ENCODE measurements around the gene PPP2R1B.

The PPP2R1B gene

DNA sequence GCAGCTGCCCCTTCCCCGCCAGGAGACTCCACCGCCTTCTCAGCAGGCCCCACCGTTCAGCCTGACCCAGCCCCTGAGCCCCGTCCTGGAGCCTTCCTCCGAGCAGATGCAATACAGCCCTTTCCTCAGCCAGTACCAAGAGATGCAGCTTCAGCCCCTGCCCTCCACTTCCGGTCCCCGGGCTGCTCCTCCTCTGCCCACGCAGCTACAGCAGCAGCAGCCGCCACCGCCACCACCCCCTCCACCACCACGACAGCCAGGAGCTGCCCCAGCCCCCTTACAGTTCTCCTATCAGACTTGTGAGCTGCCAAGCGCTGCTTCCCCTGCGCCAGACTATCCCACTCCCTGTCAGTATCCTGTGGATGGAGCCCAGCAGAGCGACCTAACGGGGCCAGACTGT is 42.6 kb downstream of the PPP2R1B start:
- DNase-seq (ENCODE audit: low read depth in 1 of 2, low spot score in 1 of 2) = no peak
- TF ChIP-seq, protein P1, sequence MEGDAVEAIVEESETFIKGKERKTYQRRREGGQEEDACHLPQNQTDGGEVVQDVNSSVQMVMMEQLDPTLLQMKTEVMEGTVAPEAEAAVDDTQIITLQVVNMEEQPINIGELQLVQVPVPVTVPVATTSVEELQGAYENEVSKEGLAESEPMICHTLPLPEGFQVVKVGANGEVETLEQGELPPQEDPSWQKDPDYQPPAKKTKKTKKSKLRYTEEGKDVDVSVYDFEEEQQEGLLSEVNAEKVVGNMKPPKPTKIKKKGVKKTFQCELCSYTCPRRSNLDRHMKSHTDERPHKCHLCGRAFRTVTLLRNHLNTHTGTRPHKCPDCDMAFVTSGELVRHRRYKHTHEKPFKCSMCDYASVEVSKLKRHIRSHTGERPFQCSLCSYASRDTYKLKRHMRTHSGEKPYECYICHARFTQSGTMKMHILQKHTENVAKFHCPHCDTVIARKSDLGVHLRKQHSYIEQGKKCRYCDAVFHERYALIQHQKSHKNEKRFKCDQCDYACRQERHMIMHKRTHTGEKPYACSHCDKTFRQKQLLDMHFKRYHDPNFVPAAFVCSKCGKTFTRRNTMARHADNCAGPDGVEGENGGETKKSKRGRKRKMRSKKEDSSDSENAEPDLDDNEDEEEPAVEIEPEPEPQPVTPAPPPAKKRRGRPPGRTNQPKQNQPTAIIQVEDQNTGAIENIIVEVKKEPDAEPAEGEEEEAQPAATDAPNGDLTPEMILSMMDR (IDR thresholded peaks at IDR 0.05; ENCODE audit: insufficient read depth, low read length) = no peak
- TF ChIP-seq GABPA (IDR thresholded peaks at IDR 0.05; ENCODE audit: low read depth) = no peak
- TF ChIP-seq SPI1 (IDR thresholded peaks at IDR 0.05; ENCODE audit: borderline replicate concordance, low read depth) = no peak
- no peak for TF ChIP-seq POLR2AphosphoS5 (IDR thresholded peaks at IDR 0.05; ENCODE audit: low read depth)
- TF ChIP-seq, protein P2, sequence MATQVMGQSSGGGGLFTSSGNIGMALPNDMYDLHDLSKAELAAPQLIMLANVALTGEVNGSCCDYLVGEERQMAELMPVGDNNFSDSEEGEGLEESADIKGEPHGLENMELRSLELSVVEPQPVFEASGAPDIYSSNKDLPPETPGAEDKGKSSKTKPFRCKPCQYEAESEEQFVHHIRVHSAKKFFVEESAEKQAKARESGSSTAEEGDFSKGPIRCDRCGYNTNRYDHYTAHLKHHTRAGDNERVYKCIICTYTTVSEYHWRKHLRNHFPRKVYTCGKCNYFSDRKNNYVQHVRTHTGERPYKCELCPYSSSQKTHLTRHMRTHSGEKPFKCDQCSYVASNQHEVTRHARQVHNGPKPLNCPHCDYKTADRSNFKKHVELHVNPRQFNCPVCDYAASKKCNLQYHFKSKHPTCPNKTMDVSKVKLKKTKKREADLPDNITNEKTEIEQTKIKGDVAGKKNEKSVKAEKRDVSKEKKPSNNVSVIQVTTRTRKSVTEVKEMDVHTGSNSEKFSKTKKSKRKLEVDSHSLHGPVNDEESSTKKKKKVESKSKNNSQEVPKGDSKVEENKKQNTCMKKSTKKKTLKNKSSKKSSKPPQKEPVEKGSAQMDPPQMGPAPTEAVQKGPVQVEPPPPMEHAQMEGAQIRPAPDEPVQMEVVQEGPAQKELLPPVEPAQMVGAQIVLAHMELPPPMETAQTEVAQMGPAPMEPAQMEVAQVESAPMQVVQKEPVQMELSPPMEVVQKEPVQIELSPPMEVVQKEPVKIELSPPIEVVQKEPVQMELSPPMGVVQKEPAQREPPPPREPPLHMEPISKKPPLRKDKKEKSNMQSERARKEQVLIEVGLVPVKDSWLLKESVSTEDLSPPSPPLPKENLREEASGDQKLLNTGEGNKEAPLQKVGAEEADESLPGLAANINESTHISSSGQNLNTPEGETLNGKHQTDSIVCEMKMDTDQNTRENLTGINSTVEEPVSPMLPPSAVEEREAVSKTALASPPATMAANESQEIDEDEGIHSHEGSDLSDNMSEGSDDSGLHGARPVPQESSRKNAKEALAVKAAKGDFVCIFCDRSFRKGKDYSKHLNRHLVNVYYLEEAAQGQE (IDR thresholded peaks at IDR 0.05; ENCODE audit: insufficient replicate concordance, low read depth) = no peak
- no peak overlapping the region for H3K27ac ChIP-seq (replicated peaks)
- H3K27me3 ChIP-seq (ENCODE audit: insufficient read depth, poor library complexity, severe bottlenecking) = no peaks in the 10 kb centered on the region
- no peak overlapping the region for H3K4me3 ChIP-seq (replicated peaks; ENCODE audit: insufficient read depth, low read length)

DNA sequence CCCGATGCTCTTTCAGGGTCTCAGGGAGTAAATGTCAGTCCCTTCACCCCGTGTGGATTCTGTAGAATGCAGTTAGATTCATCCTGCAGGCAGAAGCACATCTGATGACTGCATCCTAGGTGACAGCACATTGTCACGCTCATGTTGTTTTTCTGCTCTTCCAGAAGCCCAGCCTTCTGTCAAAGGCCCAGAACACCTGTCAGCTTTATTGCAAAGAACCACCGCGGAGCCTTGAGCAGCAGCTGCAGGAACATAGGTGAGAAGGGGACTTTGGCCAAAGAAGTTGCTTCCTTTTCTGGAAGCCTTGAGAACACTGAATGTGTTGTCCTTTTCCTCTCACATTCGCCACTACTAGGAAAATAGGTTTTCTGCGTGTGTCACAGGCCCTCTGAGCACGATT is 43.7 kb downstream of the PPP2R1B start:
- H3K4me3 ChIP-seq (replicated peaks; ENCODE audit: insufficient read depth, low read length) = no peak overlapping the region
- TF ChIP-seq, protein P2 (IDR thresholded peaks at IDR 0.05; ENCODE audit: insufficient replicate concordance, low read depth) = no peak
- TF ChIP-seq SPI1 (IDR thresholded peaks at IDR 0.05; ENCODE audit: borderline replicate concordance, low read depth) (no peak), GABPA (IDR thresholded peaks at IDR 0.05; ENCODE audit: low read depth) (no peak), POLR2AphosphoS5 (IDR thresholded peaks at IDR 0.05; ENCODE audit: low read depth) (no peak)
- TF ChIP-seq, protein P1 (IDR thresholded peaks at IDR 0.05; ENCODE audit: insufficient read depth, low read length) = no peak
- H3K27me3 ChIP-seq (ENCODE audit: insufficient read depth, poor library complexity, severe bottlenecking) = no peaks in the 10 kb centered on the region
- DNase-seq (ENCODE audit: low read depth in 1 of 2, low spot score in 1 of 2) = no peak
- H3K27ac ChIP-seq (replicated peaks) = no peak overlapping the region

DNA sequence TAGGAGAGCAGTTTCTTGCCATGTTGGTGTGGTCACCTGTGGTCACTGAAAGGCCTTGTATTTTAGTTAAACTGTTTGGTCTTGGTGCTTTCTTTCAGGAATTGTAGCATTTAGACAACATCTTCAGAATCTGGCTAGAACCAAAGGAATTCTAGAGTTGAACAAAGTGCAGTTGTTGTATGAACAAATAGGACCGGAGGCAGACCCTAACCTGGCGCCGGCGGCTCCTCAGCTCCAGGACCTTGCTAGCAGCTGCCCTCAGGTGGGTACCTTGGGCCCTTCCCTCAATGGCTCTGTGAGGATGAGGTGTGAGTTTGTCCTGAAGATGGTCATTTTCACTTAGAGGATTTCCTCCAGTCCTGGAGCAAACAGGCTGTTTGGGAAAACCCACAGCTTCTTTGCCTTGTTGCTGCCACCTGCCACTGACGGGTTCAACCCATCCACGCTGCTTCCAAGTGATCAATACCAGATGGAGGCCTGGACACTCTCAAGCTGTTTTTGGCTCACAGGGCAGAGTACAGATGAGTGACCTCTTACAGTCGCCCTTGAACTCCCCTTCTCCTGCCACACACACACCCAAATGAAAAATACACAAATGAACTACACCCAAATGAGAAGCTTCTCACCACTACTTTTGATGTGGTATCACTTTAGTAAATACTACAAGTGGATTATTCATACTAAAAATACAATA is 45.2 kb downstream of the PPP2R1B start:
- Histone ChIP-seq H3K27ac (replicated peaks) (no peak overlapping the region), H3K4me3 (replicated peaks; ENCODE audit: insufficient read depth, low read length) (no peak overlapping the region), H3K27me3 (ENCODE audit: insufficient read depth, poor library complexity, severe bottlenecking) (no peaks in the 10 kb centered on the region)
- DNase-seq (ENCODE audit: low read depth in 1 of 2, low spot score in 1 of 2) = no peak
- TF ChIP-seq SPI1 (IDR thresholded peaks at IDR 0.05; ENCODE audit: borderline replicate concordance, low read depth) (no peak), GABPA (IDR thresholded peaks at IDR 0.05; ENCODE audit: low read depth) (no peak), POLR2AphosphoS5 (IDR thresholded peaks at IDR 0.05; ENCODE audit: low read depth) (no peak)
- TF ChIP-seq, protein P2 (IDR thresholded peaks at IDR 0.05; ENCODE audit: insufficient replicate concordance, low read depth) = no peak
- TF ChIP-seq, protein P1 (IDR thresholded peaks at IDR 0.05; ENCODE audit: insufficient read depth, low read length) = no peak

Measured in HL-60 (cell line).